ENCODE data around the gene PGS1.

The PGS1 gene

DNA sequence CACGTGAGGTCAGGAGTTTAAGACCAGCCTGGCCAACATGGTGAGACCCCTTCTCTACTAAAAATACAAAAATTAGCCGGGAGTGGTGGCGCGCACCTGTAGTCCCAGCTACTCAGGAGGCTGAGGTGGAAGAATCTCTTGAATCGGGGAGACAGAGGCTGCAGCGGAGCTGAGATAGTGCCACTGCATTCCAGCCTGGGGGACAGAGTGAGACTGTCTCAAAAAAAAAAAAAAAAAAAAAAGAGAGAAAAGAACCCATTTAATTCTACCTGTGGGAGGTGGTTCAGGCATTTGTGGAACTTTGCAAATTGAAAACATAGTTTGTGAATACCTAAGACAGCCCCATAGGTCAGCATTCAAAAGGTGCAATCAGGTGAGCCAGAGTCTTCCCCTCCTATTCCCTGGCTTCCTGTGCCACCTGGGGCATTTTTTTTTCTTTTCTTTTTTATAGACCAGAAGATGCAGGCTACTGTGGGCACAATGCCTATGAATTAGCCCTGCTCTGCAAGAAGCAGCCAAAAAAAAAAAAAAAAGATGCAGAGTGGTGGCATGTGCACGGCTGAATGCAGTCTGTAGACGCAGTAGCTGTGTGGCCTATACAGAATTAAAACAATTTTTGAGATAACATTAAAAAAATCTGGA lies 9.5 kb upstream of the PGS1 start:
- H3K9me3 ChIP-seq (ENCODE audit: control insufficient read depth, low read depth, low read length), result no peaks in the 10 kb centered on the region
- H3K36me3 ChIP-seq (ENCODE audit: control insufficient read depth, low read depth, low read length), result no peaks in the 10 kb centered on the region
- H3K27ac ChIP-seq (ENCODE audit: low read length), result no peak overlapping the region
- H3K9ac ChIP-seq (ENCODE audit: low read length), result no peak overlapping the region
- H3K27me3 ChIP-seq (ENCODE audit: control insufficient read depth, insufficient read depth, low read length), result no peaks in the 10 kb centered on the region
- H3K4me1 ChIP-seq (ENCODE audit: control insufficient read depth, low read depth, low read length), result peaks cover 58% of the 10 kb centered on the region
- no peak overlapping the region for H3K4me3 ChIP-seq (ENCODE audit: low read length)

GRCh38 chr17:78369791-78370381 lies 8.6 kb upstream of the PGS1 start:
- peaks cover 58% of the 10 kb centered on the region for H3K4me1 ChIP-seq (ENCODE audit: control insufficient read depth, low read depth, low read length)
- H3K27ac ChIP-seq (ENCODE audit: low read length), result peak overlapping the region; percentile 33
- H3K4me3 ChIP-seq (ENCODE audit: low read length), result no peak overlapping the region
- no peak overlapping the region for H3K9ac ChIP-seq (ENCODE audit: low read length)
- no peaks in the 10 kb centered on the region for H3K27me3 ChIP-seq (ENCODE audit: control insufficient read depth, insufficient read depth, low read length)
- H3K9me3 ChIP-seq (ENCODE audit: control insufficient read depth, low read depth, low read length), result no peaks in the 10 kb centered on the region
- no peaks in the 10 kb centered on the region for H3K36me3 ChIP-seq (ENCODE audit: control insufficient read depth, low read depth, low read length)

DNA sequence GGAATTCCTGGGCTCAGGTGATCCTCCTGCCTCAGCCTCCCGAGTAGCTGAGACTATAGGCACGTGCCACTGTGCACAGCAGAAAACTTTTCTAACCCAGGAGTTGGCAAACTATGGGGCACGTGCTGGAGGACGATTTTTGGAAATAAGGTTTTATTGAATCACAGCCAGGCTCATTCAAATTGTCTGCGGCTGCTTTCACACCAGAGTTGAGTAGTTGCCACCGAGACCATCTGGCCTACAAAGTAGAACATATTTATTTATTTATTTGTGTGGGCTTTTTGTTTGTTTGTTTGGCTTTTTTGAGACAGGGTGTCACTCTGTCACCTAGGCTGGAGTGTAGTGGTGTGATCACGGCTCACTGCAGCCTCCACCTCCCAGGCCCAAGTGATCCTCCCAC lies 7.4 kb upstream of the PGS1 start:
- H3K9ac ChIP-seq (ENCODE audit: low read length), result no peak overlapping the region
- H3K27ac ChIP-seq (ENCODE audit: low read length), result no peak overlapping the region
- no peaks in the 10 kb centered on the region for H3K9me3 ChIP-seq (ENCODE audit: control insufficient read depth, low read depth, low read length)
- H3K36me3 ChIP-seq (ENCODE audit: control insufficient read depth, low read depth, low read length), result no peaks in the 10 kb centered on the region
- H3K4me3 ChIP-seq (ENCODE audit: low read length), result no peak overlapping the region
- H3K27me3 ChIP-seq (ENCODE audit: control insufficient read depth, insufficient read depth, low read length), result no peaks in the 10 kb centered on the region
- peaks cover 60% of the 10 kb centered on the region for H3K4me1 ChIP-seq (ENCODE audit: control insufficient read depth, low read depth, low read length)

- no peak overlapping the region for H3K9ac ChIP-seq (ENCODE audit: low read length)
- H3K4me1 ChIP-seq (ENCODE audit: control insufficient read depth, low read depth, low read length), result peaks cover 47% of the 10 kb centered on the region
- H3K27me3 ChIP-seq (ENCODE audit: control insufficient read depth, insufficient read depth, low read length), result no peaks in the 10 kb centered on the region
- H3K27ac ChIP-seq (ENCODE audit: low read length), result no peak overlapping the region
- H3K4me3 ChIP-seq (ENCODE audit: low read length), result no peak overlapping the region
- no peaks in the 10 kb centered on the region for H3K36me3 ChIP-seq (ENCODE audit: control insufficient read depth, low read depth, low read length)
- H3K9me3 ChIP-seq (ENCODE audit: control insufficient read depth, low read depth, low read length), result no peaks in the 10 kb centered on the region
Observed at GRCh38 chr17:78372841-78373240, 5.6 kb upstream of the PGS1 start.

- Histone ChIP-seq H3K27ac (ENCODE audit: low read length) (peak overlapping the region; percentile 90), H3K4me1 (ENCODE audit: control insufficient read depth, low read depth, low read length) (peaks cover 45% of the 10 kb centered on the region), H3K4me3 (ENCODE audit: low read length) (peak overlapping the region; percentile 21), H3K9ac (ENCODE audit: low read length) (peak overlapping the region; percentile 66), H3K9me3 (ENCODE audit: control insufficient read depth, low read depth, low read length) (no peaks in the 10 kb centered on the region), H3K27me3 (ENCODE audit: control insufficient read depth, insufficient read depth, low read length) (no peaks in the 10 kb centered on the region), H3K36me3 (ENCODE audit: control insufficient read depth, low read depth, low read length) (no peaks in the 10 kb centered on the region)
Observed at GRCh38 chr17:78374189-78374588, 4.3 kb upstream of the PGS1 start.

DNA sequence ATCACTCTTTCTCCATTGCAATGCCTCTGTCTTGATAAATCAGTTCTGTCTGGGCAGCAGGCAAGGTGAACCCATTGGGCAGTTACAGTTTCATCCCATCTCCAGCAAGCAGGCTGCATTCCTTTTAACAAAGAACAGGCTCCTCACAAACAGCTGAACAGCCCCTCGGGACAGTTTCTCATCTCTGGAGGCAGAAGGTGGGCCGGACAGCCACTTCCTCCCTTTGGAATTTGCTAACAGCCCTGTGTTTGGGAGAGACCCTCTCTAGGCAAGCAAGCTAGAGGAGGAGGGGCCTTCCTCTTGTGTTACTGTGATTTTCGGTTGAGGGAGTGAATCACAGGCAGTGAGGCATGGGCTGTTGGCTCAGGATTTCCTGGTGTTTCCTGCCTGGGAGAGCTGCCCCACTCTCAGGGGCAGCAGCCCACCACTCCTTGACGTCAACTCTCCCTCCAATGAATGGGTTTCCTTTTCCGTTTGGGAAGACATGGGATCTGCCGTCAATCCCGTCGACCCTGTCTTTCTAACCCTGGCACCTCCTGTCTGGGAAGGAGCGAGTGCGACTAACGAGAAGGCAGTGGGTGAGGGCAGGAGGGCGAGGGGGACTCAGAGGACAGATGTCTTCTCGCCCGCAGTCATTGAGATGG lies 3.7 kb upstream of the PGS1 start:
- Histone ChIP-seq H3K4me1 (ENCODE audit: control insufficient read depth, low read depth, low read length) (peaks cover 43% of the 10 kb centered on the region), H3K27me3 (ENCODE audit: control insufficient read depth, insufficient read depth, low read length) (no peaks in the 10 kb centered on the region), H3K36me3 (ENCODE audit: control insufficient read depth, low read depth, low read length) (no peaks in the 10 kb centered on the region), H3K9me3 (ENCODE audit: control insufficient read depth, low read depth, low read length) (no peaks in the 10 kb centered on the region), H3K27ac (ENCODE audit: low read length) (peak overlapping the region; percentile 90), H3K9ac (ENCODE audit: low read length) (peak overlapping the region; percentile 66), H3K4me3 (ENCODE audit: low read length) (peak overlapping the region; percentile 48)

DNA sequence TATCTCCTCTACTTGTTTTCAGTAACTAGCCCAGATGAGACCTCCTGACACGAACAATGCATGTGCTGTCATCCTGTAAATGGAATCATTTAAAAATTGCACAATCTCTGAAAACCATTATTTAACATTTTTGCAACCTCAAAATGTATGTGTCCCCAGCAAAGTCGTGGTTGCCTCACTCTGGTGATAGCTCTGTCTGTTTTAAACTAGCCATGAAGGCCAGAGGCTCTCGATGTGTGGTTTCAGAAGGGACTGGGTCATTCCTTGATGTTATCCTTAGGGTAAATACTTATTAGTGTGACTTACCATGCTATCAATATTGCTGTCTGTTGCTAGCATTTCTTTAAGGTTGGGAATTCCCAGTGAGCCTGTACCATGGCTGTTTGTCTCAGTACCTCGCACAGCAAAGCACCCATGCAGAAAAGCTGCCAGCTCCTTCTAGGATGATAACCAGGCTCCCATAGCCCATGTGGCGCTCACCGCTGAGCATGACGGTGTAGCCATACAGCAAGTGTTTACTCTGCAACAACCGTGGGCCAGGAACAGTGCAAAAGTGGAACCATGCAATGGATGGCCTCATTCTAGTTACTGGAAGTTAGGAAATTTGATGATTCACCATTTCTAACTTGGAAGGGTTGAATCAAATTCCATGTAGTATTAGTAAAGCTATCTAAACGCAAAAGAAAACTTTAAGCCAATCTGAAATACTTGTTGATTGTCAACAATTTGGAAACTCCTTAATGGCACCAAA lies 2.9 kb upstream of the PGS1 start:
- Histone ChIP-seq H3K9ac (ENCODE audit: low read length) (peak overlapping the region; percentile 66), H3K4me3 (ENCODE audit: low read length) (peak overlapping the region; percentile 48), H3K36me3 (ENCODE audit: control insufficient read depth, low read depth, low read length) (peaks cover 5% of the 10 kb centered on the region), H3K27ac (ENCODE audit: low read length) (peak overlapping the region; percentile 90), H3K9me3 (ENCODE audit: control insufficient read depth, low read depth, low read length) (no peaks in the 10 kb centered on the region), H3K4me1 (ENCODE audit: control insufficient read depth, low read depth, low read length) (peaks cover 41% of the 10 kb centered on the region), H3K27me3 (ENCODE audit: control insufficient read depth, insufficient read depth, low read length) (no peaks in the 10 kb centered on the region)

DNA sequence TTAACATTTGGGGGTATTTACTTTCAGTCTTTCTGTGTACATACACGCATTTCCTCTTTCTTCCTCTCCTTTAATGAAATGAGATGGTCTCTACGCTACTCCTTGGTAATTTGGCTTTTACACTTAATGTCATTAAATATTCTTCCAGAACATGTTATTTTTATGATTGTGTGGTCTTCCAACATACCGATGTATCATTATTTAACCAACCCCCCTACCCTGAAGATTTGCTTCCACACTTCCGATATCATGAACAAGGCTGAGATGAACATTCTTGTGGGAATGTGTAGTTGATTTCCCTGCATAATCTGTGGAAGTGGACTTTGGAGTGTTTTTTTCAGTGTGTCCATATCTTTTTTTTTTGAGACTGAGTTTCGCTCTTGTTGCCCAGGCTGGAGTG lies 2.3 kb upstream of the PGS1 start:
- Histone ChIP-seq H3K36me3 (ENCODE audit: control insufficient read depth, low read depth, low read length) (peaks cover 5% of the 10 kb centered on the region), H3K27me3 (ENCODE audit: control insufficient read depth, insufficient read depth, low read length) (no peaks in the 10 kb centered on the region), H3K4me1 (ENCODE audit: control insufficient read depth, low read depth, low read length) (peaks cover 42% of the 10 kb centered on the region), H3K9me3 (ENCODE audit: control insufficient read depth, low read depth, low read length) (no peaks in the 10 kb centered on the region), H3K4me3 (ENCODE audit: low read length) (no peak overlapping the region), H3K27ac (ENCODE audit: low read length) (no peak overlapping the region), H3K9ac (ENCODE audit: low read length) (no peak overlapping the region)

DNA sequence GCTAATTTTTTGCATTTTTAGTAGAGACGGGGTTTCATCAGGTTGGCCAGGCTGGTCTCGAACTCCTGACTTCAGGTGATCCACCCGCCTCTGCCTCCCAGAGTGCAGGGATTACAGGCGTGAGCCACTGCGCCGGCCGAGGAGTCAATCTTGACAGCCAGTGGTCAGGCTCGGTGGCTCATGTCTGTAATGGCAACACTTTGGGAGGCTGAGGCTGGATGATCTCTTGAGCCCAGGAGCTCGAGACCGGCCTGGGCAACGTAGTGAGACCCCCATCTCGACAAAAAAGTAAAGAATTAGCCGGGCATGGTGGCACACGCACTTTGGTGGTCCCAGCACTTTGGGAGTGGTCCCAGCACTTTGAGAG lies 608 bp upstream of the PGS1 start:
- peaks cover 45% of the 10 kb centered on the region for H3K4me1 ChIP-seq (ENCODE audit: control insufficient read depth, low read depth, low read length)
- no peaks in the 10 kb centered on the region for H3K9me3 ChIP-seq (ENCODE audit: control insufficient read depth, low read depth, low read length)
- no peak overlapping the region for H3K27ac ChIP-seq (ENCODE audit: low read length)
- H3K9ac ChIP-seq (ENCODE audit: low read length), result no peak overlapping the region
- no peak overlapping the region for H3K4me3 ChIP-seq (ENCODE audit: low read length)
- peaks cover 5% of the 10 kb centered on the region for H3K36me3 ChIP-seq (ENCODE audit: control insufficient read depth, low read depth, low read length)
- no peaks in the 10 kb centered on the region for H3K27me3 ChIP-seq (ENCODE audit: control insufficient read depth, insufficient read depth, low read length)

DNA sequence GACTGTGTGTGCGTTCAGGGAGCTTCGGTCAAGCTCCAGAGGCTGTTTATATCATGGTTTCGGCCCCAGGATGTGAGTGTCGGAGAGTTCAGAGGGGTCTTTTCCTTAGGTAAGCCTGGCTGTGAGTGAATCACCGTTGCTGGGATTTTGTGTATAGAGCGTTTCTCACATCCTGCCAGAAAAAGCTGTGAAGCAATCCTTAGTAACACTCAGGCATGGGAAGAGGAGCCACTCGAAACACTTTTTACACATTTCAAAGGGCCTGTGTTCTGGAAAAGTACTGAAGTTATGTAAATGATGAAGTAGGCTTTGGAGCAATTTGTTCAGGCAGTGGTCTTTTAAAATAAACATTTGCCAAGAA lies 662 bp downstream of the PGS1 start:
- Histone ChIP-seq H3K9me3 (ENCODE audit: control insufficient read depth, low read depth, low read length) (no peaks in the 10 kb centered on the region), H3K27me3 (ENCODE audit: control insufficient read depth, insufficient read depth, low read length) (no peaks in the 10 kb centered on the region), H3K9ac (ENCODE audit: low read length) (peak overlapping the region; percentile 86), H3K36me3 (ENCODE audit: control insufficient read depth, low read depth, low read length) (peaks cover 5% of the 10 kb centered on the region), H3K4me3 (ENCODE audit: low read length) (peak overlapping the region; percentile 91), H3K4me1 (ENCODE audit: control insufficient read depth, low read depth, low read length) (peaks cover 42% of the 10 kb centered on the region), H3K27ac (ENCODE audit: low read length) (no peak overlapping the region)

- Histone ChIP-seq H3K9ac (ENCODE audit: low read length) (no peak overlapping the region), H3K36me3 (ENCODE audit: control insufficient read depth, low read depth, low read length) (peaks cover 5% of the 10 kb centered on the region), H3K27me3 (ENCODE audit: control insufficient read depth, insufficient read depth, low read length) (no peaks in the 10 kb centered on the region), H3K4me1 (ENCODE audit: control insufficient read depth, low read depth, low read length) (peaks cover 29% of the 10 kb centered on the region), H3K4me3 (ENCODE audit: low read length) (no peak overlapping the region), H3K27ac (ENCODE audit: low read length) (no peak overlapping the region), H3K9me3 (ENCODE audit: control insufficient read depth, low read depth, low read length) (no peaks in the 10 kb centered on the region)
Observed at GRCh38 chr17:78380370-78380769, 1.9 kb downstream of the PGS1 start.
